BLaER1 treated with 17β-estradiol and CSF1 and Interleukin-3, amounts not matched to agents 10 nM and 100 nM (cell line): ENCODE data around the gene DPP10.

Experiments
- H3K27ac ChIP-seq, 11 experiments: shearing (Covaris generic); formaldehyde crosslinking; 2 replicates each; pipeline ENCODE4 v1.8.1; 2022
- H3K27me3 ChIP-seq, 11 experiments: shearing (Covaris generic); formaldehyde crosslinking; 2 replicates each; pipeline ENCODE4 v1.8.1; 2022
- H3K36me3 ChIP-seq, 11 experiments: shearing (Covaris generic); formaldehyde crosslinking; 2 replicates each; pipeline ENCODE4 v1.8.1; 2022
- H3K4me1 ChIP-seq, 10 experiments: shearing (Covaris generic); formaldehyde crosslinking; 2 replicates each; pipeline ENCODE4 v1.8.1; 2022
- H3K4me2 ChIP-seq, 11 experiments: shearing (Covaris generic); formaldehyde crosslinking; 2 replicates each; pipeline ENCODE4 v1.8.1; 2022
- H3K4me3 ChIP-seq, 10 experiments: shearing (Covaris generic); formaldehyde crosslinking; 2 replicates each; pipeline ENCODE4 v1.8.1; 2022
- H3K9ac ChIP-seq, 11 experiments: shearing (Covaris generic); formaldehyde crosslinking; 2 replicates each; pipeline ENCODE4 v1.8.1; 2022
- H3K9me3 ChIP-seq, 11 experiments: shearing (Covaris generic); formaldehyde crosslinking; replicated peaks in 1 of 11; 2 replicates each; pipeline ENCODE4 v1.8.1; 2022
- H4K20me1 ChIP-seq, 11 experiments: shearing (Covaris generic); formaldehyde crosslinking; 2 replicates each; pipeline ENCODE4 v1.8.1; 2022
- Cebpa-rat ChIP-seq, 11 experiments: shearing (Covaris generic); IDR thresholded peaks; 2 replicates each; pipeline ENCODE4 v1.8.1; 2022

Gene DPP10

DNA sequence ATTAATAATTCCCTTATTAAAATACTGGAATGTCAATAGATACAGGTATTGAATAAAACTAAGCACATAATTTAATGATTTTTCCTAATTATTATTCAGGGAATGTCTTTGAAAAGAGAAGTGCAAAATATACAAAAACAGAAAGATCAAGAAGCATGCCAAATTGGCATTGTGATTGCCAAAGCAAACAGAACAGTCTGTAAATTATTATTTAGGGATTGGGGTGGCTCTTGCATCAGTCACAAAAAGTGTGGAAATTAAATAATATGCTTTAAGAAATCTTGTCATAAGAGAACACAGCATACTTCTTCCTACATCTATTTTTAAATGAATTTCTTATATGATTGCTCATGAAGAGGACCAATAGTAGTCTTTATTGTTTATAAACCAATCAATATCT lies 1211.9 kb downstream of the DPP10 start:
- H3K9ac ChIP-seq: no peak overlapping the region
- no peaks in the 10 kb centered on the region for H3K36me3 ChIP-seq
- no peak overlapping the region for H3K4me2 ChIP-seq
- H3K4me3 ChIP-seq: no peak overlapping the region
- no peak for TF ChIP-seq Cebpa-rat (IDR thresholded peaks at IDR 0.05)
- no peaks in the 10 kb centered on the region for H4K20me1 ChIP-seq
- H3K9me3 ChIP-seq: no peaks in the 10 kb centered on the region
- no peak overlapping the region for H3K27ac ChIP-seq
- no peaks in the 10 kb centered on the region for H3K4me1 ChIP-seq
- H3K27me3 ChIP-seq: no peaks in the 10 kb centered on the region

DNA sequence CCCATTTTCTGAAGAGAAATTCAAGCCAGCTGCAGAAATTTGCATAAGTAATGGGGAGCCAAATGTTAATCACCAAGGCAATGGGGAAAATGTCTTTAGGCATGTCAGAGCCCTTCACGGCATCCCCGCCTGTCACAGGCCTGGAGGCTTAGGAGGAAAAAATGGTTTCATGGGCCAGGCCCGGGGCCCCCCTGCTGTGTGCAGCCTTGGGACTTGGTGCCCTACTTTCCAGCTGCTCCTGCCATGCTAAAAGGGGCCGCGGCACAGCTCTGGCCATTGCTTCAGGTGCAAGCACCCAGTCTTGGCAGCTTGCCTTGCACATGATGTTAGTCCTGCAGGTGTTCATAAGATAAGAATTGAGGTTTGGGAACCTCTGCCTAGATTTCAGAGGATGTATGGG lies 1235.7 kb downstream of the DPP10 start:
- no peak for TF ChIP-seq Cebpa-rat (IDR thresholded peaks at IDR 0.05)
- H3K27me3 ChIP-seq: no peaks in the 10 kb centered on the region
- 0 out of 20 replicates have a peak overlapping the region, but pooled peaks of 1 of the 10 experiments have one; percentile 13 for H3K4me3 ChIP-seq
- H3K4me1 ChIP-seq: no peaks in the 10 kb centered on the region
- peaks cover 20 to 34% (median 25%) of the 10 kb centered on the region in 11 experiments for H3K9me3 ChIP-seq
- no peak overlapping the region for H3K9ac ChIP-seq
- H3K4me2 ChIP-seq: no peak overlapping the region
- no peaks in the 10 kb centered on the region; a peak in 1 of 22 replicates for H3K36me3 ChIP-seq
- no peak overlapping the region for H3K27ac ChIP-seq
- H4K20me1 ChIP-seq: no peaks in the 10 kb centered on the region

DNA sequence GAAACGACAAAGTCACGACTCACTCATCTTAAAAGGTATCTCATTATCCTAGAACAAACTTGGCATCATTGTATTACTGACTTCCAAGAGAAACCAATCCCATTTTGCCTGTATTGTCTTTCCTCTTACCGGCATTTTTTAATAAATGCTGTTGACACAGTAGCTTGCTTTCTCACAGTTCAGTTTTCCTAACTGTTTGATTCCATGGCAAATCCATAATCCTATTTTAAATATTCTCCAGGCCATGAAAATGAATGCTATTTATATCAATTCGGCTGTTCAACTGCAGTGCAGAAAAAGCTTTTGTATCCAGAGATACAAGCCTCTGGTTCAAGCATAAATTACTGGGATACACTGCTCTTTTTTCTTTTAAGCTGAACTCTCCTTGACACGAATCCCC lies 1241.9 kb downstream of the DPP10 start:
- no peak overlapping the region for H3K4me2 ChIP-seq
- H3K4me1 ChIP-seq: no peaks in the 10 kb centered on the region
- no peaks in the 10 kb centered on the region for H3K36me3 ChIP-seq
- H3K27me3 ChIP-seq: no peaks in the 10 kb centered on the region
- no peak for TF ChIP-seq Cebpa-rat (IDR thresholded peaks at IDR 0.05)
- no peak overlapping the region for H3K4me3 ChIP-seq
- H3K9ac ChIP-seq: no peak overlapping the region
- H4K20me1 ChIP-seq: no peaks in the 10 kb centered on the region
- no peak overlapping the region for H3K27ac ChIP-seq
- peaks cover 0 to 1% (median 0%) of the 10 kb centered on the region in 11 experiments; a peak in 2 of 22 replicates for H3K9me3 ChIP-seq

DNA sequence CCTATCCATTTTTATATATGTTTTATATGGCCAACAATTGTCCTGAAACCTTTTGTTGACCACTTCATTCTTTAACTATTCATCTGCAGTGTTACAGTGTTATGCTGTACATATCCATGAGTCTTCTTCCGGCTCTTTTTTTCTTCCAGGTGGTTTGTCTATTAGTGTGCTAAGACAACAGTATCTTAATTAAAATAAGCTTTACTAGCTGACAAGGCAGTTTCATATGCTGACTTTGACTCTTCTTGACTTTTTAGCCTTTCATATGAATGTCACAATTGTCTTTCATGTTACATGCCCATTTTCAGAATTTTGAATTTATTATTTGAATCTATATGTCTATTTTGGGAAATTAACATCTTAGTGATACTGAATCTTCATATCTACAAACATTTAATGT lies 1249.0 kb downstream of the DPP10 start:
- no peaks in the 10 kb centered on the region for H3K9me3 ChIP-seq
- no peaks in the 10 kb centered on the region for H4K20me1 ChIP-seq
- TF ChIP-seq Cebpa-rat (IDR thresholded peaks at IDR 0.05): no peak
- H3K4me3 ChIP-seq: no peak overlapping the region
- H3K4me1 ChIP-seq: no peaks in the 10 kb centered on the region
- H3K4me2 ChIP-seq: no peak overlapping the region
- H3K27me3 ChIP-seq: no peaks in the 10 kb centered on the region
- no peaks in the 10 kb centered on the region for H3K36me3 ChIP-seq
- no peak overlapping the region for H3K9ac ChIP-seq
- no peak overlapping the region for H3K27ac ChIP-seq

DNA sequence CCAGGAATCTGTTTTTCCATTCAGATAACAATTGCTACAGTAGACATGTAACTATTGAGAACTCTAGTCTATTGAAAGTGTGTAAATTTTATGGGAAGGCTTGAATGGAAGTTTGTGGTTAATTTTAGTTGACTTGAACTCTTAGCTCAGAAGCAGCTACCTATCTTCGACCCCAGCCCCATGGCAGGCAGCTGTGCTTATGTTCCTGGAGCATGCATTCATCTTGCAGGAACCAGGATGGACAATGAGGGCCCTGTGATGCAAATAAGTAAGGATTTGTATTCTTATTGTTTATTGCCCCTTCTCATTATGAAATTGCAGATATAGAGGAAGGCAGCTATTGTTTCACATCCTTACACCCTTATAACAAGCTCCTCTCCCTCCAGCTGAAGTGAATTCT lies 1252.2 kb downstream of the DPP10 start:
- Histone ChIP-seq H3K27me3 (no peaks in the 10 kb centered on the region), H3K4me2 (no peak overlapping the region), H3K36me3 (no peaks in the 10 kb centered on the region), H3K9me3 (0 out of 22 replicates have a peak, but pooled peaks cover 0 to under 1% (median 0%) of the 10 kb centered on the region in 11 experiments), H3K4me3 (no peak overlapping the region), H4K20me1 (no peaks in the 10 kb centered on the region), H3K27ac (no peak overlapping the region), H3K4me1 (no peaks in the 10 kb centered on the region), H3K9ac (no peak overlapping the region)
- no peak for TF ChIP-seq Cebpa-rat (IDR thresholded peaks at IDR 0.05)

DNA sequence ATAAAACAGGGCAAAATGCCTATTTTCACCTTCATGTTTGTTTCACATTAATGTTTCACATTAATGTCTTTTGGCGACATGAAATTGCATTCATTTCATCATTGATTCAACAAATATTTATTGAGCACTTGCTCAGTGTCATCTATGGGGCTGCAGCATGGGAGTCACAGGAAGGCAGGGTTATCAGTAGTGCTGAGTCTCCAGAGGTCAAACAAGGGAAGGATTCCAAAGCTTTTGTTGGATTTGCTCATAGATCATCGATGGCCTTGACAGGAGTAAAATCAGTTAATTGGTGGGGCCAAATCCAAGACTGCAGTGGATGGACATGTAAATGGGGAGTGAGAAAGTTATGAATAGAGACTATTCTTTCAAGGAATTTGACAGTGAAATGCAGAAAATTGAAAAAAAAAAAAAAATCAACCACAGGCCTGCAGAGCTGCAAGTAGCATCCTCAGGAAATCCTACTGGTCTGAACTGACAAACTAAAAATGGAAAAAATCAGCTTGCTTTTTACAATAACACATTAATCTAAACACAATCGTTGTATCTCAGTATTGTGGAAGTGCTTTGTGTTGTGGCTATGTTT lies 1290.8 kb downstream of the DPP10 start:
- TF ChIP-seq Cebpa-rat (IDR thresholded peaks at IDR 0.05): no peak
- peaks cover 0 to 41% (median 30%) of the 10 kb centered on the region in 10 experiments; a peak in 16 of 20 replicates for H3K4me1 ChIP-seq
- H3K9ac ChIP-seq: no peak overlapping the region
- peaks cover 0 to 6% (median 0%) of the 10 kb centered on the region in 11 experiments; a peak in 4 of 22 replicates for H3K27me3 ChIP-seq
- no peaks in the 10 kb centered on the region; a peak in 1 of 22 replicates for H3K9me3 ChIP-seq
- H3K36me3 ChIP-seq: no peaks in the 10 kb centered on the region
- H3K27ac ChIP-seq: no peak overlapping the region
- no peak overlapping the region for H3K4me3 ChIP-seq
- peak overlapping the region in 8 of 11 experiments; percentile 38 to 80 (median 60); a peak in 15 of 22 replicates for H3K4me2 ChIP-seq
- H4K20me1 ChIP-seq: no peaks in the 10 kb centered on the region

DNA sequence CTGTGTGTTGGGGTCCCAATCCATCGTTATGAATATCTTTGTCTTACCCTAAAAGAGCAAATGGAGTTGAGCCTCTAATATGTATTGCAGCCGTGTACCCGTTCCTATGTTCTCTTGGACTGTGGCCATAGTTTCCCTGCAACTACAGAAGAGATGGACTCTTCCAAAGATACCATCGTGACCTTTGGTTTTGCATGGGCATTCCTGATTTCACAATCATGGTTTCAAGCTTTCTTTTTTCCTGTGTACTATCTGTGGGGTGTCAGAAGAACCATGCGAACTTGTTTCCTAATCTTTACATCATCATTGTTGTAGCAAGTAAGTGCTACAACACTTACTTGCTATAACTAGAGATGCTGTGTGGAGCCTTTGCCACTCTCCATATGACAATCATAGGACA lies 1295.7 kb downstream of the DPP10 start:
- no peak overlapping the region for H3K27ac ChIP-seq
- H3K9me3 ChIP-seq: no peaks in the 10 kb centered on the region
- no peaks in the 10 kb centered on the region for H3K36me3 ChIP-seq
- no peak overlapping the region for H3K4me2 ChIP-seq
- H3K4me1 ChIP-seq: peaks cover 0 to 18% (median 13%) of the 10 kb centered on the region in 10 experiments; a peak in 13 of 20 replicates
- H3K9ac ChIP-seq: no peak overlapping the region
- H3K4me3 ChIP-seq: no peak overlapping the region
- no peak for TF ChIP-seq Cebpa-rat (IDR thresholded peaks at IDR 0.05)
- no peaks in the 10 kb centered on the region for H3K27me3 ChIP-seq
- no peaks in the 10 kb centered on the region for H4K20me1 ChIP-seq

DNA sequence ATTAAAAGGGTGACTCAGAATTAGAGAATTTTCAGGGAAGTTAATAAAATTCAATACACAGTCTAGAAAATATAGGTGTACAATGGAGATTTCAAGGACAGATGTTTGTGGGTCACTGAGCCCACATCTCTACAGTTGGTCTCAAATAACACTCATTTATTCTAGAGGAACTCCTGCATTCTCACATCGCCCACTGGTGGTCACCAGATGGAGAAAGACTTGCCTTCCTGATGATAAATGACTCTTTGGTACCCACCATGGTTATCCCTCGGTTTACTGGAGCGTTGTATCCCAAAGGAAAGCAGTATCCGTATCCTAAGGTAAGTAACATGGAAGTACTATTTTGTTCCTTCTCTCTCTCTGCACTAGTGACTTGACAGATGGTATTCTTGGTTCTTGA lies 1297.1 kb downstream of the DPP10 start:
- H3K4me1 ChIP-seq: peaks cover 0 to 4% (median 0%) of the 10 kb centered on the region in 10 experiments; a peak in 3 of 20 replicates
- H3K36me3 ChIP-seq: no peaks in the 10 kb centered on the region
- H4K20me1 ChIP-seq: no peaks in the 10 kb centered on the region
- H3K9me3 ChIP-seq: no peaks in the 10 kb centered on the region
- no peaks in the 10 kb centered on the region for H3K27me3 ChIP-seq
- no peak for TF ChIP-seq Cebpa-rat (IDR thresholded peaks at IDR 0.05)
- no peak overlapping the region for H3K9ac ChIP-seq
- H3K4me3 ChIP-seq: no peak overlapping the region
- H3K27ac ChIP-seq: no peak overlapping the region
- H3K4me2 ChIP-seq: no peak overlapping the region

DNA sequence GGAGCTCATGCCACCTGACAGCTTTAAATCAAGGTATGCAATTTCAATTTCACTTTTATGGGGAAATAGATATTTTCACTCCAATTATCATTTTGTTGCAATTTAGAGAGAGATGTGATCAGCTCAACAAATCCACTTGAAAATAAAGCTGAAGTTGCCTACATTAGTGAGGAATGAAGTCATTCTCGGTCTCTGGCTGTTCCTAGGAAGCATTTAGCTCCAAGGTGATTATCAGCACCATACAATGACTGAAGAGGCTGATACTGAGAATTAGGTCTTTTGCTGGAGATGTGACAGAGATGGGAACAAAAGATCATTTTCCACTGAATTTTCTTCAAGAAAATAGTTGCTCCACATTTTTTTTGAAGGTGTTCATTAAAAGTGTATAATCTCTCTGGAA lies 1303.7 kb downstream of the DPP10 start:
- Histone ChIP-seq H3K4me2 (no peak overlapping the region), H3K27me3 (no peaks in the 10 kb centered on the region), H3K4me3 (no peak overlapping the region), H3K27ac (no peak overlapping the region), H3K9me3 (no peaks in the 10 kb centered on the region), H3K4me1 (no peaks in the 10 kb centered on the region), H3K9ac (no peak overlapping the region), H3K36me3 (no peaks in the 10 kb centered on the region), H4K20me1 (no peaks in the 10 kb centered on the region)
- TF ChIP-seq Cebpa-rat (IDR thresholded peaks at IDR 0.05): no peak

DNA sequence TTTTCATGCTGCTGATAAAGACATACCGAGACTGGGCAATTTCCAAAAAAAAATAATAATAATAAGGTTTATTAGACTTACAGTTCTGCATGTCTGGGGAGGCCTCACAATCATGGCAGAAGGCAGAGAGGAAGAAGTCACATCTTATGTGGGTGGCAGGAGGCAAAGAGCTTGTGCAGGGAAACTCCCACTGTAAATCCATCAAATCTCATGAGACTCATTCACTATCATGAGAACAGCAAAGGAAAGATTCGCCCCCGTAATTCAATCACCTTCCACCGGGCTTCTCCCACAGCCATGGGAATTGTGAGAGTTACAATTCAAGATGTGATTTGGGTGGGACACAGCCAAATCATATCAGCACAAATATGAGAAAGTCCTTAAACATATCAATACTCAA lies 1314.8 kb downstream of the DPP10 start:
- Histone ChIP-seq H3K27ac (no peak overlapping the region), H4K20me1 (no peaks in the 10 kb centered on the region), H3K4me3 (no peak overlapping the region), H3K4me1 (no peaks in the 10 kb centered on the region), H3K9ac (no peak overlapping the region), H3K9me3 (no peaks in the 10 kb centered on the region), H3K36me3 (no peaks in the 10 kb centered on the region), H3K27me3 (no peaks in the 10 kb centered on the region), H3K4me2 (no peak overlapping the region)
- TF ChIP-seq Cebpa-rat (IDR thresholded peaks at IDR 0.05): no peak
